ENCODE results near the gene TMEM120B.

DNA sequence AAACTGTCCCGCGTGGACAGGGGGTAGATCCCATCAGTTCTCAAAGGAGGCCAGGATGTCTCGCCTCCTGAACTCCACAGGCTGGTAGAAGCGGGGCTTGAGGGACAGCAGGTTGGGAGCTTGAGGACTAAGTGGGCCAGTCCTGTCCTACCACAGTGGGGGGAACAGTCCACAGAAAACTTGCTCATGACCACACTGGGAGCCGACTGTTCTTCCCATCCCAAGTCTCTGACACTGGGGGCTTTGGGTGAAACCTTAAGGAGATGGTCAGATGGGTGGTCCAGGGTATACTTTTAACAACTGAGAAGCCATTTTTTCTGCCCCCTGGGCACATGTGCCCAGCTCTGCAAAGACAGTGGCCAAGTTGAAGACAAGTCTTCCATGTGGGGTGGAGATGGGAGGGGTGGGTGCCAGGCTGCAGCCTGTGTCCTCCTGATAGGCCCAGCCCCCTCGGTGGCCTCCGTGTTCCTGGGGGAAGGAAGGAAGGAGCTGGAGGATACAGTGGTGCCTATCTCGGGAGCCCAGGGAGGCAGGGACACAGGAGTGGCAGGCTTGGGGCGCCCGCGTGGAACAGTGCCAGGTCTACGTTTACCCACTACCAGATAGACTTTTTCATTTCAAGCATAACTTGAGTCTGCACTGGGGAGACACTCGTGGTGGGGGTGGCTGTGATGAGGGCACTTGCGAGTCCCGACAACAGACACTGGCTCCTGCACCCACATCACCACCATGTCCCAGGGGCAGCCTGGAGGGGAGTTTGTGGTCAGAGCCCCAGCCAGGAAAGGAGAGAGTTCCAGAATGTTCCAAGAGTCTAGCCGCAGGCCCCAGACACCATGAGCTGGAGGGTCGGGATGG, 66.2 kb downstream of the TMEM120B start:
- no peak for TF ChIP-seq POLR2A (IDR thresholded peaks at IDR 0.05)
- TF ChIP-seq, protein P1, sequence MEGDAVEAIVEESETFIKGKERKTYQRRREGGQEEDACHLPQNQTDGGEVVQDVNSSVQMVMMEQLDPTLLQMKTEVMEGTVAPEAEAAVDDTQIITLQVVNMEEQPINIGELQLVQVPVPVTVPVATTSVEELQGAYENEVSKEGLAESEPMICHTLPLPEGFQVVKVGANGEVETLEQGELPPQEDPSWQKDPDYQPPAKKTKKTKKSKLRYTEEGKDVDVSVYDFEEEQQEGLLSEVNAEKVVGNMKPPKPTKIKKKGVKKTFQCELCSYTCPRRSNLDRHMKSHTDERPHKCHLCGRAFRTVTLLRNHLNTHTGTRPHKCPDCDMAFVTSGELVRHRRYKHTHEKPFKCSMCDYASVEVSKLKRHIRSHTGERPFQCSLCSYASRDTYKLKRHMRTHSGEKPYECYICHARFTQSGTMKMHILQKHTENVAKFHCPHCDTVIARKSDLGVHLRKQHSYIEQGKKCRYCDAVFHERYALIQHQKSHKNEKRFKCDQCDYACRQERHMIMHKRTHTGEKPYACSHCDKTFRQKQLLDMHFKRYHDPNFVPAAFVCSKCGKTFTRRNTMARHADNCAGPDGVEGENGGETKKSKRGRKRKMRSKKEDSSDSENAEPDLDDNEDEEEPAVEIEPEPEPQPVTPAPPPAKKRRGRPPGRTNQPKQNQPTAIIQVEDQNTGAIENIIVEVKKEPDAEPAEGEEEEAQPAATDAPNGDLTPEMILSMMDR (IDR thresholded peaks at IDR 0.05) = no peak

Data from Peyer's patch (tissue), 4 donors.